Measurements from ENCODE around the gene SYNGR3. TPM values are rescaled to one million over a fixed set of nuclear protein-coding genes. Genes with fewer than 3 reads are reported as not detected.

The SYNGR3 gene
- total and polyA plus RNA-seq, 2 of the 13 experiments (the other 11 are each of a cell fraction or from before 2014, with no cell fraction given), result 0.97 to 5.7 TPM

DNA sequence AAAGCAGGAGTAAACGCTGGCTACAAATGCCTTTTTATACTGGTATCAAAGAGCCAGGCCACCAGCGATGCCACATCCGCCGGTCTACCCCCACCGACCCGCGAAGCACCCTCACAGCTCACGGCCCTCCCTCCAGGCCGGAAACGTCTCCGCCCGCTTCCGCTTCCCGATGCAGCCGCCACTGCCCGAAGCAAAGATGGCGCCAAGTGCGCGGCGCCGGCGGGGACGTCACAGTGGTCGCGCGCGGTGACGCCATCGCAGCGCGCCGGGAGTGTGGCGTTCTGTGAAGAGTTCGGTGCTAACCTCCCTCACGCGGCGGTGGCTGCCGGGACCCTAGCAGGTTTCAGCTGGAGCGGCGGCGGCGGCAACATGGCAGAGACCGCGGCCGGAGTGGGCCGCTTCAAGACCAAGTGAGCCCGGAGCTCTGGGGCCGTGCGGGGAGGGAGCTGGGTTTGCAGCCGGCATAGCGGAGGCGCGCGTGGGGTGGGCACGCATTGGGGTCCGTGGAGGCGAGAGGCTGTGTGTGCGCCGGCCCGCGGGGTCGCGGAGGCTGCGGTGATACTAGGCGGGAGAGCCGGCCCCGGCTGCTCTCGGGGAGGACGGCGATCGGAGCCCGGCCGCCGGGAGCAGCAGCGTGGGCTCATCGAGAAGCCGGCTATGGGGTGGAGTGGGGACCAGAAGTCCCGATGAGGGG, 17.8 kb upstream of the SYNGR3 start, which contains the start of gene TBL3 (continued):
- TF ChIP-seq, protein P1, sequence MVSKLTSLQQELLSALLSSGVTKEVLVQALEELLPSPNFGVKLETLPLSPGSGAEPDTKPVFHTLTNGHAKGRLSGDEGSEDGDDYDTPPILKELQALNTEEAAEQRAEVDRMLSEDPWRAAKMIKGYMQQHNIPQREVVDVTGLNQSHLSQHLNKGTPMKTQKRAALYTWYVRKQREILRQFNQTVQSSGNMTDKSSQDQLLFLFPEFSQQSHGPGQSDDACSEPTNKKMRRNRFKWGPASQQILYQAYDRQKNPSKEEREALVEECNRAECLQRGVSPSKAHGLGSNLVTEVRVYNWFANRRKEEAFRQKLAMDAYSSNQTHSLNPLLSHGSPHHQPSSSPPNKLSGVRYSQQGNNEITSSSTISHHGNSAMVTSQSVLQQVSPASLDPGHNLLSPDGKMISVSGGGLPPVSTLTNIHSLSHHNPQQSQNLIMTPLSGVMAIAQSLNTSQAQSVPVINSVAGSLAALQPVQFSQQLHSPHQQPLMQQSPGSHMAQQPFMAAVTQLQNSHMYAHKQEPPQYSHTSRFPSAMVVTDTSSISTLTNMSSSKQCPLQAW (CRISPR knock-in tag; IDR thresholded peaks at IDR 0.05), result peak; percentile 84; the same call in 1 of the 2 replicates
- TF ChIP-seq DR1 (CRISPR knock-in tag; IDR thresholded peaks at IDR 0.05), result peak; percentile 89
- peak; percentile 52; the same call in 1 of the 2 replicates for TF ChIP-seq KLF13 (CRISPR knock-in tag; IDR thresholded peaks at IDR 0.05)
- TF ChIP-seq, protein P2, sequence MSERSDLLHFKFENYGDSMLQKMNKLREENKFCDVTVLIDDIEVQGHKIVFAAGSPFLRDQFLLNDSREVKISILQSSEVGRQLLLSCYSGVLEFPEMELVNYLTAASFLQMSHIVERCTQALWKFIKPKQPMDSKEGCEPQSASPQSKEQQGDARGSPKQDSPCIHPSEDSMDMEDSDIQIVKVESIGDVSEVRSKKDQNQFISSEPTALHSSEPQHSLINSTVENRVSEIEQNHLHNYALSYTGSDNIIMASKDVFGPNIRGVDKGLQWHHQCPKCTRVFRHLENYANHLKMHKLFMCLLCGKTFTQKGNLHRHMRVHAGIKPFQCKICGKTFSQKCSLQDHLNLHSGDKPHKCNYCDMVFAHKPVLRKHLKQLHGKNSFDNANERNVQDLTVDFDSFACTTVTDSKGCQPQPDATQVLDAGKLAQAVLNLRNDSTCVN (CRISPR knock-in tag; IDR thresholded peaks at IDR 0.05; ENCODE audit: borderline replicate concordance), result peak; percentile 68; the same call in 1 of the 2 replicates
- TF ChIP-seq, protein P3, sequence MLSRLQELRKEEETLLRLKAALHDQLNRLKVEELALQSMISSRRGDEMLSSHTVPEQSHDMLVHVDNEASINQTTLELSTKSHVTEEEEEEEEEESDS (CRISPR knock-in tag; IDR thresholded peaks at IDR 0.05; ENCODE audit: borderline replicate concordance), result no peak
- TF ChIP-seq, protein P4, sequence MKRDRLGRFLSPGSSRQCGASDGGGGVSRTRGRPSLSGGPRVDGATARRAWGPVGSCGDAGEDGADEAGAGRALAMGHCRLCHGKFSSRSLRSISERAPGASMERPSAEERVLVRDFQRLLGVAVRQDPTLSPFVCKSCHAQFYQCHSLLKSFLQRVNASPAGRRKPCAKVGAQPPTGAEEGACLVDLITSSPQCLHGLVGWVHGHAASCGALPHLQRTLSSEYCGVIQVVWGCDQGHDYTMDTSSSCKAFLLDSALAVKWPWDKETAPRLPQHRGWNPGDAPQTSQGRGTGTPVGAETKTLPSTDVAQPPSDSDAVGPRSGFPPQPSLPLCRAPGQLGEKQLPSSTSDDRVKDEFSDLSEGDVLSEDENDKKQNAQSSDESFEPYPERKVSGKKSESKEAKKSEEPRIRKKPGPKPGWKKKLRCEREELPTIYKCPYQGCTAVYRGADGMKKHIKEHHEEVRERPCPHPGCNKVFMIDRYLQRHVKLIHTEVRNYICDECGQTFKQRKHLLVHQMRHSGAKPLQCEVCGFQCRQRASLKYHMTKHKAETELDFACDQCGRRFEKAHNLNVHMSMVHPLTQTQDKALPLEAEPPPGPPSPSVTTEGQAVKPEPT (CRISPR knock-in tag; IDR thresholded peaks at IDR 0.05; ENCODE audit: low read depth), result 0 out of 2 replicates have a peak, but pooled peaks have one; percentile 48
- peak; percentile 37; the same call in 1 of the 2 replicates for TF ChIP-seq EED (CRISPR knock-in tag; IDR thresholded peaks at IDR 0.05)
- TF ChIP-seq, protein P5, sequence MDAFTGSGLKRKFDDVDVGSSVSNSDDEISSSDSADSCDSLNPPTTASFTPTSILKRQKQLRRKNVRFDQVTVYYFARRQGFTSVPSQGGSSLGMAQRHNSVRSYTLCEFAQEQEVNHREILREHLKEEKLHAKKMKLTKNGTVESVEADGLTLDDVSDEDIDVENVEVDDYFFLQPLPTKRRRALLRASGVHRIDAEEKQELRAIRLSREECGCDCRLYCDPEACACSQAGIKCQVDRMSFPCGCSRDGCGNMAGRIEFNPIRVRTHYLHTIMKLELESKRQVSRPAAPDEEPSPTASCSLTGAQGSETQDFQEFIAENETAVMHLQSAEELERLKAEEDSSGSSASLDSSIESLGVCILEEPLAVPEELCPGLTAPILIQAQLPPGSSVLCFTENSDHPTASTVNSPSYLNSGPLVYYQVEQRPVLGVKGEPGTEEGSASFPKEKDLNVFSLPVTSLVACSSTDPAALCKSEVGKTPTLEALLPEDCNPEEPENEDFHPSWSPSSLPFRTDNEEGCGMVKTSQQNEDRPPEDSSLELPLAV (CRISPR knock-in tag; conservative IDR thresholded peaks at IDR 0.05; ENCODE audit: low read depth), result peak; percentile 62; the same call in 1 of the 2 replicates
- TF ChIP-seq KLF16 (CRISPR knock-in tag; IDR thresholded peaks at IDR 0.05), result peak in 1 of 2 experiments; percentile 91; a peak in 2 of 4 replicates
- TF ChIP-seq, protein P6, sequence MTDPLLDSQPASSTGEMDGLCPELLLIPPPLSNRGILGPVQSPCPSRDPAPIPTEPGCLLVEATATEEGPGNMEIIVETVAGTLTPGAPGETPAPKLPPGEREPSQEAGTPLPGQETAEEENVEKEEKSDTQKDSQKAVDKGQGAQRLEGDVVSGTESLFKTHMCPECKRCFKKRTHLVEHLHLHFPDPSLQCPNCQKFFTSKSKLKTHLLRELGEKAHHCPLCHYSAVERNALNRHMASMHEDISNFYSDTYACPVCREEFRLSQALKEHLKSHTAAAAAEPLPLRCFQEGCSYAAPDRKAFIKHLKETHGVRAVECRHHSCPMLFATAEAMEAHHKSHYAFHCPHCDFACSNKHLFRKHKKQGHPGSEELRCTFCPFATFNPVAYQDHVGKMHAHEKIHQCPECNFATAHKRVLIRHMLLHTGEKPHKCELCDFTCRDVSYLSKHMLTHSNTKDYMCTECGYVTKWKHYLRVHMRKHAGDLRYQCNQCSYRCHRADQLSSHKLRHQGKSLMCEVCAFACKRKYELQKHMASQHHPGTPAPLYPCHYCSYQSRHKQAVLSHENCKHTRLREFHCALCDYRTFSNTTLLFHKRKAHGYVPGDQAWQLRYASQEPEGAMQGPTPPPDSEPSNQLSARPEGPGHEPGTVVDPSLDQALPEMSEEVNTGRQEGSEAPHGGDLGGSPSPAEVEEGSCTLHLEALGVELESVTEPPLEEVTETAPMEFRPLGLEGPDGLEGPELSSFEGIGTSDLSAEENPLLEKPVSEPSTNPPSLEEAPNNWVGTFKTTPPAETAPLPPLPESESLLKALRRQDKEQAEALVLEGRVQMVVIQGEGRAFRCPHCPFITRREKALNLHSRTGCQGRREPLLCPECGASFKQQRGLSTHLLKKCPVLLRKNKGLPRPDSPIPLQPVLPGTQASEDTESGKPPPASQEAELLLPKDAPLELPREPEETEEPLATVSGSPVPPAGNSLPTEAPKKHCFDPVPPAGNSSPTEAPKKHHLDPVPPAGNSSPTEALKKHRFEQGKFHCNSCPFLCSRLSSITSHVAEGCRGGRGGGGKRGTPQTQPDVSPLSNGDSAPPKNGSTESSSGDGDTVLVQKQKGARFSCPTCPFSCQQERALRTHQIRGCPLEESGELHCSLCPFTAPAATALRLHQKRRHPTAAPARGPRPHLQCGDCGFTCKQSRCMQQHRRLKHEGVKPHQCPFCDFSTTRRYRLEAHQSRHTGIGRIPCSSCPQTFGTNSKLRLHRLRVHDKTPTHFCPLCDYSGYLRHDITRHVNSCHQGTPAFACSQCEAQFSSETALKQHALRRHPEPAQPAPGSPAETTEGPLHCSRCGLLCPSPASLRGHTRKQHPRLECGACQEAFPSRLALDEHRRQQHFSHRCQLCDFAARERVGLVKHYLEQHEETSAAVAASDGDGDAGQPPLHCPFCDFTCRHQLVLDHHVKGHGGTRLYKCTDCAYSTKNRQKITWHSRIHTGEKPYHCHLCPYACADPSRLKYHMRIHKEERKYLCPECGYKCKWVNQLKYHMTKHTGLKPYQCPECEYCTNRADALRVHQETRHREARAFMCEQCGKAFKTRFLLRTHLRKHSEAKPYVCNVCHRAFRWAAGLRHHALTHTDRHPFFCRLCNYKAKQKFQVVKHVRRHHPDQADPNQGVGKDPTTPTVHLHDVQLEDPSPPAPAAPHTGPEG (CRISPR knock-in tag; IDR thresholded peaks at IDR 0.05), result no peak

All from HepG2 (cell line).